Superior temporal gyrus (tissue), 1 donor: ENCODE data around the gene ATG16L2.
"Not testable (repeated sequence)": the region's sequence is repeated elsewhere in the genome, so short reads cannot be mapped to it uniquely, and the experiment has no call there.

ENCODE experiments used
- DNase-seq: peaks from one replicate; pipeline ENCODE4 v3.0.0-alpha.2; 2016; ENCODE audit errors: extremely low spot score

ATG16L2 gene

DNA sequence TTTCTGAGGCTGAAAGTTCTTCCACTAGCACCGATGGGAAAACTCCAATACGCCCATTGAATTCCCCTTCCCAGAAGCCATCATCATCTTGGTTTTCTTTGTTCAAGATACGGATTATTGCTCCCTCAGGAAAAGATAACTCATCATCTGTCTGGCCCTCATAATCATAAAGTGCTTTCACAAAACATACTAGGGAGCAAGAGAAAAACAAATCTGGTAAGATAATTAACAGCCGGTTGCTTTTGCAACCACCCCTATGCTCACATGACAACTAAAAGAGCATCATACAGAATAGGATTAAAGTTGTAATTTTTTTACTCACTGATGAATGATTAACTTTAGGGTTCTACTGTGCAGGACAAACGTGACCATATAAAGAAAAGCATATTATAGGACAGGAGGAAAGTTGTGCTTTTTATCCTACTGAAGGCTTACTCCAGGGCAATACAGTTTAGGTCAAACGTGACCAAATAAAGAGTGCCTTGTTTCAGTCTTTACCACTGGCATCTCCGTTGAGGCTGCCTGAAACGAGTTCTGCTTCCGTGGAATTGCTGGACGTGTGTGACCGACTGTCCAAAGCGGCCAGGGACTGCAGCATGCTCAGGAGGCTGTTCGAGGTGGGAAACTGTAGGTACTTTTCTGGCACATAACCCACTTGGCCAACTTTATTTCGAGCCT is 28.6 kb downstream of the ATG16L2 start:
- DNase-seq: no peak

- no peak for DNase-seq
Observed at GRCh38 chr11:72844356-72844755, 30.1 kb downstream of the ATG16L2 start.

DNA sequence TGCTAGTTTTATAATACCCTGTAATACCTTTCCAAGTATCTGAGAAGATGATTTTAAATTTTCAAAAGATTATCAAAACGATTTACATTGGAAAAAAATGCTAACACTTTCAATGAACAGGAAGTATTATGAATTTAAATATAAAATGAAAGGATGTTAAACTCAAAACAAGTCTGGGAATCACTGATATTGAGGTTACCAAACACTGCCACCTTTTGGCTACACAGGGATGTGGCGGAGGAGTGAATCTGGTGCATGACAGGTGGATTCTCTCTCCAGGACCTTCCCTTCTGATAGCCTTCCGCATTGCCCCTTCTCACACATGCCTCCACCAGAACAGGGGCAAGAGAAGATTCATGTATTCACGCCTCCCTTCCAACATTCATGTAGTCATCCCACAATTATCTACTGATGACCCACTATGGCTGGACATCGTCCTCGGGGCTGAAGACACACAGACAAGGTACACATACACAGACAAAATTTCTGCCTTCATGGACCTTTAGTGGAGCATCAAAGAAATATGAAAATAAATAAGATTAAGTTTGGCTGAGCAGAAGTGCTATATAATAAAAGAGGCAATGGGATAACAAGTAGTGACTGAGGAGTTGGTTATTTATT is 34.7 kb downstream of the ATG16L2 start:
- peak; percentile 39 for DNase-seq

DNA sequence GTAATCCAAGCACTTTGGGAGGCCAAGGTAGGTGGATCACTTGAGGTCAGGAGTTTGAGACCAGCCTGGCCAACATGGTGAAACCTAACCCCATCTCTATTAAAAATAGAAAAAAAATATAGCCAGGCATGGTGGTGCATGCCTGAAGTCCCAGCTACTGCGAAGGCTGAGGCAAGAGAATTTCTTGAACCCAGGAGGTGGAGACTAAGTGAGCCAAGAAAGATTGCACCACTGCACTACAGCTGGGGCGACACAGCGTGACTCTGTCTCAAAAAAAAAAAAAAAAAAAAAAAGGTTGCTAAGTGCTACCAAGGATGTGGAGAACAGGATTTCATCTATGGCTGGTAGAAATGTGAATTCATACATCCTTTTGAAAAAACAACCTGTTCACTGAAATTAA is 36.6 kb downstream of the ATG16L2 start:
- no peak for DNase-seq

DNA sequence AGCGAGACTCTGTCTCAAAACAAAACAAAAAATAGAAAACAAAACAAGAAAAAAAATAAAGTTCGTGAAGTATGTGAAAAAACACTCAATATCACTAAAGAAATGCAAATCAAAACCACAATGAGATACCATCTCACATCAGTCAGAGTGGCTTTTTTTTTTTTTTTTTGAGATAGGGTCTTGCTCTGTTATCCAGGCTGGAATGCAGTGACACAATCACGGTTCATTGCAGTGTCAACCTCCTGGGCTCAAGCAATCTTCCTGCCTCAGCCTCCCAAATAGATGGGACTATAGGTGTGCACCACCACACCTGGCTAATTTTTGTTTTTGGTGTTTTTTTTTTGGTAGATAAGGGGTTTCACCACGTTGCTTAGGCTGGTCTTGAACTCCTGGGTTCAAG is 37.5 kb downstream of the ATG16L2 start:
- DNase-seq: no peak

DNA sequence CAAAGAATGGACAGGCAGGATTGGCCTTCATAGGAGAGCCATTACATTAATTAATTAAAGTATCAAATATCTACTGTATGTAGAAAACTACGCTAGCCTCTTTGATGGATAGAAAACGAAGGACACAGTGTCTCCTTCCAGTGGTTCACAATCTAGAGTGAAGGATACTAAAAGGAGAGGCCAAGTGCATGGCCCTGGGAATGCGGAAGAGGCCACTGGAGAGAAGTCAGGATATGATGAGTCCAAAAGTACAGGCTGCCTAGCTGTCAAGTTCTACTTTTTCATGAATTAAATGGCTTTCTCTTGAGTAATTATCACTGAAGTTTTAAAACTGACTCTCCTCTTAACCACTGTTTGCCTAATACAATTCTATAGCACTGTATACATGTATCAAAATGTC is 41.9 kb downstream of the ATG16L2 start:
- DNase-seq: no peak

DNA sequence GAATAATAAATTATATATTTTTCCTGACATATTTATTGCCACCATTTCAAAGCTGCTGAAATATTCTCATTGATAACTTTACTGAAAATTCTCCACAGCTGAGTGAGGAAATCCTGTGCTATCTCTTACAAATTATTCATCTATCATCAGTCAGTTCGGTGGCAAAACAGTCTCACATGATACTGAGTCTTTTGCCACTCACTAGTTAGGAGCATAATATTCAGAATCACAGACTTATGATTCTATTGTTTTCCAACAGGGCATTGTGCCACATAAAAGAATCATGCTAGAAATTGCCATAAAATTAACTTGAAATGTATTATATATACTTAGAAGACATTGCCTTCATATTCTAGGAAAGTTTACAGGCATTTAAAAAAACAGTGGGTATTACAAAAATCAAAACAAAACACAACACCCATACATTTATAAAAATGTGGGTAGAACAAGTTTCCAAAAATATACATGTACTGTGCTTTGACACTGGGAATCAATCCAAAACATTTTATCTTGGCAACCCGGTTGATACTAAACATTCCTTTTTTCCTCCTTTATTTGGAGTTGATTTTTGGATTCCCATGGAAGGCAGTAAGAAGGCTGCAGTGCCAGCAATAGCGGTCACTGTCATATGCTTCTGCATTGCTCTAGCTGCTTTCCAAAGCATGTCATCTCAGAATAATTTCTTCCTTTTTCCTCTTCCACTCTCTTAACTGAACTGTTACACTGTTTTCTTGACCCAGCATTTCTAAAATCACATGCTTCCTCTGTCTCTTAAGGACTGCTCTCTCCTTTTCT is 42.5 kb downstream of the ATG16L2 start:
- peak; percentile 43 for DNase-seq

- not testable (repeated sequence) for DNase-seq
Observed at GRCh38 chr11:72858267-72858666, 44.1 kb downstream of the ATG16L2 start.

DNA sequence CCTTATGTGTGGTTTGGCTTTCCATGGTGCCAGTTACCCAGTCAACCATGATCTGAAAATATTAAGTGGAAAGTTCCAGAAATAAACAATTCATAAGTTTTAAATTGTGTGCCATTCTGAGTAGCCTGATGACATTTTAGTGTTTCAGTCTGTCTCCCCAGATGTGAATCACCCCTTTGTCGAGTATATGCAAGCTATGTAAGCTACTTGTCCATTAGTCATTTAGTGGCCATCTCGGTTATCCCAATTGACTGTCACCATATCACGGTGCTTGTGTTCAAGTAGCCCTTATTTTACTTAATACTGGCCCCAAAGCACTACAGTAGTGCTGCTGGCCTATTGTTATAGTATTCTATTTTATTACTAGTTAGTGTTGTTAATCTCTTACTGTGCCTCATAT is 44.9 kb downstream of the ATG16L2 start:
- no peak for DNase-seq

- no peak for DNase-seq
Observed at GRCh38 chr11:72860010-72860409, 45.8 kb downstream of the ATG16L2 start.

- no peak for DNase-seq
Observed at GRCh38 chr11:72860592-72860991, 46.4 kb downstream of the ATG16L2 start.

GRCh38 chr11:72863091-72863490 is 48.9 kb downstream of the ATG16L2 start:
- DNase-seq: no peak

- no peak for DNase-seq
Observed at GRCh38 chr11:72863916-72864315, 49.7 kb downstream of the ATG16L2 start.

DNA sequence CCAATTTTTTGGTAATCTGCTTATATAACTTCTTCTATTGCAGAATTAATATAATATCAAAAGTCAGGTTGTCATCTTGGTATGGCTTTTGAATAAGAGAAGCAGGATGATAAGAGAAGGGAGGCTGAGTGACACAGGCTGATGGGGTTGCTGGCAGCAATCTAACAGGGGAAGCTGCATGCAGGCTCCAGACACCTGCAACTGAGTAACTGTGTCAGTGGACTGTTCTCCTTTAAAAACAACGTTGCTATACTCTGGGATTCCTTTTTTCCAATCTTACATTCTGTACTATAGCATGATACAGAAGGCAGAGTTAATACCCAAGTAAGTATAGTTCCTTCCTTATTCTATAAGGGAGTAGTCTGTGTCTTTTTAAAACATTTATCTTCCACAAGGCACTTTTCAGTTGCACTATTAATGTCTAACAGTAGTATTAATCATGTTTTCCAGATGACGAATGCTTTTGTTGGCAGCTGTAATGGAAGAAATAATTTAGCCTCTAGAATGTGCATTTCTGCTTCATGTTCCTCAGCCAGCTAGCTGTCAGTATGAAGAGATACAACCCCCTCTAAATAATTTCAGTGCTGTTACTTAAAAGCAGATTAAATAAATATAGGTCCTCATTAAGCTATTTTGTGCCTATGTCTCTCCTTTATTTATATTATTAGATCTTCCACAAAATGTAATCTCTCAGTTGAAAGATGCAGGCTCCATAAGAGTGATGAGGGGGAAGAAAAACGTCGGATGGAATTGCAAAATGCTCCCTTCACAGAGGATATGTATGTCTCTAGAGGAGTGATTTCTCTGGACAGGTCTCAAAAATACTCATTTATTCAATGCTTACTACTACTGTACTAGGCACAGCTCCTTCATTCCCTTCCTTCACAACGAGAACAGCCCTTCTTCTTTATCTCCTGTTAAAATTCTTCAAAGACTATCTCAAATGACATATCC is 50.8 kb downstream of the ATG16L2 start:
- DNase-seq: no peak

DNA sequence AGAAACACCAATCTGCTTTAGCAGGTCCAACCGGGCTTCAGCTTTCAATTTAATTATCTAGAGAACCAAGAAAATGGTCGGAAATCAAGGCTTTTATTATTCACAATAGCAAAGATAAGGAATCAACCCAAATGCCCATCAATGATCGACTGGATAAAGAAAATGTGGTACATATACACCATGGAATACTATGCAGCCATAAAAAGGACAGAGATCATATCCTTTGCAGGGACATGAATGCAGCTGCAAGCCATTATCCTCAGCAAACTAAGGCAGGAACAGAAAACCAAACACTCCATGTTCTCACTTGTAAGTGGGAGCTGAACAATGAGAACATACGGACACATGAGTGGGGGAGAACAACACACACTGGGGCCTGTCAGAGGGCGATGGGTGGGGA is 53.8 kb downstream of the ATG16L2 start:
- no peak for DNase-seq

DNA sequence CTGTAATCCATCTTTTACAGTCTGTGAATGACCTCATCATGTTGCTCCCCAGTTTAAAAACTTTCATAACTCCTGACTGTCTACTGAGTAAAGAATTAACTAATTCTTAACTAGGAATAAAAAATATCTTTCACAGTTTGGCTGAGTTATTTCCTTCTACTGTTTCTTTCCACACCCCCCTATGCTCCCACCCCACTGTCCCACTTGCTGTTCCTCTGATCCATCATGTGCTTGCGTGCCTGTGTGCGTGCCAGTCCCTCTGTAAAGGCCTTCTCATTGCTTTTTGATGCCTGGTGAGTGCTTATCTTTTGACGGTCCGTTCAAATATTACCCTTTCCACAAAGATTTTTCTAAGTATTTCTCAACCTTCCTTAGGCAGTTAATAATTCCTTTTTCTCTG is 55.6 kb downstream of the ATG16L2 start:
- DNase-seq: no peak

- no peak for DNase-seq
Observed at GRCh38 chr11:72871119-72871518, 56.9 kb downstream of the ATG16L2 start.

- DNase-seq: no peak
Observed at GRCh38 chr11:72872012-72872411, 57.8 kb downstream of the ATG16L2 start.

- no peak for DNase-seq
Observed at GRCh38 chr11:72875736-72876135, 61.5 kb downstream of the ATG16L2 start.

DNA sequence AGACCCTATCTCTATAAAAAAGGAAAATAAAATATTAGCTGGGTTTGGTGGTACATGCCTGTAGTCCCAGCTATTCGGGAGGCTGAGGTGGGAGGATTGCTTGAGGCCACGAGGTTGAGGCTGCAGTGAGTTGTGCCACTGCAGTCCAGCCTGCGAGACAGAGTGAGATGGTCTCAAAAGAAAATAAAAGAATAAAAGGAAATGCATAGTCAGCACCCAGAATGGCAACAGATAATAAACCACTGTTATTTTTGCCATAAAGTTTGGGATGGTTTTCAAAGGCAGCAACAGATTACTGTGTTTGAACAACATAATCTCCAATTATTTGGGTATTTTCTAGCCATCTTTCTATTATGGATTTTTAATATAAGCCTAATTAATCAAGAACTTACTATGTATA is 61.9 kb downstream of the ATG16L2 start:
- DNase-seq: no peak
